Central memory CD4-positive, alpha-beta T cell (primary cell): Measurements from ENCODE around the gene HSPB7.
"Not testable (repeated sequence)": the region's sequence is repeated elsewhere in the genome, so short reads cannot be mapped to it uniquely, and the experiment has no call there.

Experiments
- DNase-seq: peaks from one replicate; pipeline ENCODE4 v3.0.0; 2022

The HSPB7 gene

GRCh38 chr1:16021681-16022080, 3.8 kb upstream of the HSPB7 start, which contains the start of gene CLCNKA:
Gene CLCNKA, plus strand, starts transcription at chr1:16022036. Its CDS starts 584 bp downstream, at chr1:16022620.
- DNase-seq = no peak

DNA sequence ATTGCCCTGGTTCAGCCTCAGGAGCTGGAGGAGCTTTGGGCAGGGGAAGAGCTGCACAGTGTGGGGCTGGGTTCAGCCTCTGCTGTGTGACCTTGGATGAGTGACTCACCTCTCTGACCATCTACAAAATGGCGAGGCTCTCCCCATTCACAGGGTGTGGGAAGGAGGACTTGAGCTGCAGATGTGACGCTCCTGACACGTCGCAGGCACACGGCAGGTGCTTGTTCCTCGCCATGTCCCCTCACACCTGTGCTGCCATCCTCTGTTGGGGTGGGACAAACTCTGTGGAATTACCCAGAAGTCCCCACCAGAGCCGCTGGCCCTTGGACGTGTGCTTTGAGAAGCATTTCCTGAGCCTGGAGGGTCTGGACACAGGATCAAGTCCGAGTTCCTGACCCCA, 3.0 kb upstream of the HSPB7 start:
- not testable (repeated sequence) for DNase-seq

- DNase-seq = no peak
Measured at GRCh38 chr1:16020325-16020724, 2.5 kb upstream of the HSPB7 start.

GRCh38 chr1:16019644-16020277, 1.9 kb upstream of the HSPB7 start:
- DNase-seq = no peak

DNA sequence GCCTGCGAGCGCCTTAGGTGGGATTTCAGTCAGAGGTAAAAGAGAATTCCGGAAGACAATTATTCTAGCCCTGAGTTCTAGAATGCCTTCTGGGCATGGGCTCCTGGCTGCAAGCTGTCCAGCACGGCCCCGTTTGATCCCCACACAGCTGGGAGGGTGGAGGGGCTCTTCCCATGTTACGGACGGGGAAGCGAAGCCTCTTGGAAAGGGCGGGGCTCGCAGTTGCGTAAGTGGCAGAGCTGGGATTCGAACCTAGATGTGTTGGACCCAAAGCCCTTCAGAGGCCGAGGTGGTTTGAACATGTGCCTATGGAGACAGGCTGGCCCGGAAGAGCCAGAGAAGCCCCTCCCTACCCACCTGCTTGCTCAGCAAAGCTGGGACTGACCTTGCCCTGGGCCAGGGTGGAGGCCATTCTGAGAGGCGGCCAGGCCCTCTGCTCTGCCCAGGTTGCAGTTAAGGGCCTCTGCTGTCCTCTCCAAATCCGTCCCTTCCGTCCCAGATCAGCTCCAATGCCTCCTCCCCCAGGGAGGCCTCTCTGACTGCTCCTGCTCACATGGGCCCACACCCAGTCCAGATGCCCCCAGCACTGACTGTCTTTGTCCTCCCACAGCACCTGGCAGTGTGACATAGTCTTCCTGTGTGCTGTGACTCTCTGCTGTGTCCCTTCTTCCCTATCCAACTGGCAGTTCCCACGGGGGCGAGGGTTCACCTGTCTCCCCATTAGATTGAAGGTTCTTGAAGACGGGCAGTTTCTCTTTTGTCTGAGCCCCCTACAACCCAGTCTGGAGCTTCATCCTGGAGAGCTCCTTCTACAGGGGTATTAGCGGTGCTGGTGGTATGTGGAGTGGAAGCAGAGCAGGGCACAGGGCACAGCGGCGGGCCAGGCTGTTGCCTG, 1.2 kb upstream of the HSPB7 start:
- no peak for DNase-seq

DNA sequence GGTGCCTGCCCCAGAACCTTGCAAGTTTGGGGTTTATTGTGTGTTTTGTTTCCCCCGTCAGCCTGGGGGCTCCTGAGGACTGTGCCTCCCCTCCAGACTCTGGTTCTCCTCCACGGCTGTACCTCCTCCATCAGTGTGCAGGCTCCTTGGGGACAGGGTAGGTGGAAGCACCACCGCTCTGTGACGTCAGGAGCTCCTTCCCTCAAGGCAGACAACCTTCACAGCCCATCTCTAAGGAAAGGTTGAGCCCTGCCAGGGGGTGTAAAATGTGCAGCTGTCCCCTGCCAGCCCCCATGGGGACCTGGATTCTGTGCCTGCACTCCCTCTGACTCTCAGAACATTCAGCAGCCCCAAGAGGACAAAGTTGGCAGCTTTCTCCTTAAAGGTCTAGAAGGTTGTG, 465 bp upstream of the HSPB7 start:
- no peak for DNase-seq

- no peak for DNase-seq
Measured at GRCh38 chr1:16017076-16017460, 775 bp downstream of the HSPB7 start.

- DNase-seq = no peak
Measured at GRCh38 chr1:16015960-16016901, 1.6 kb downstream of the HSPB7 start.

DNA sequence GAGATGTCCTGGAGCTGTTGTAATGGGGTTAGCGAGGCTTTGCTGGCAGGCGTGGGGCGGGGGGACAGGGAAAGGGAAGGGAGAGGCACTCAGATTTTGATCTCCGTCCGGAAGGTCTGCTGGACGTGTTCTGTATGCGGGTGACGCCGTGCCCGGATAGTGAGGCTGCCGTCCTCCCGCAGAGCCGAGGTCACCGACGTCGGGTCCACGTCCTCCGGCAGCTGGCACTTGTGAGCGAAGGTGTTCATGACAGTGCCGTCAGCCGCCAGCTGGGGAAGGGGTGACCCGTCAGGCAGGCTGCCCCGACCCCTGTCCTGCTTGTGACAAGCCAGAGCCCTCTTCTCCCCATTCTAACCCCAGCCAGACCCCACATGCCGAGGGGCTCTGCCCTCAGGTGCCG, 2.4 kb downstream of the HSPB7 start:
- no peak for DNase-seq

DNA sequence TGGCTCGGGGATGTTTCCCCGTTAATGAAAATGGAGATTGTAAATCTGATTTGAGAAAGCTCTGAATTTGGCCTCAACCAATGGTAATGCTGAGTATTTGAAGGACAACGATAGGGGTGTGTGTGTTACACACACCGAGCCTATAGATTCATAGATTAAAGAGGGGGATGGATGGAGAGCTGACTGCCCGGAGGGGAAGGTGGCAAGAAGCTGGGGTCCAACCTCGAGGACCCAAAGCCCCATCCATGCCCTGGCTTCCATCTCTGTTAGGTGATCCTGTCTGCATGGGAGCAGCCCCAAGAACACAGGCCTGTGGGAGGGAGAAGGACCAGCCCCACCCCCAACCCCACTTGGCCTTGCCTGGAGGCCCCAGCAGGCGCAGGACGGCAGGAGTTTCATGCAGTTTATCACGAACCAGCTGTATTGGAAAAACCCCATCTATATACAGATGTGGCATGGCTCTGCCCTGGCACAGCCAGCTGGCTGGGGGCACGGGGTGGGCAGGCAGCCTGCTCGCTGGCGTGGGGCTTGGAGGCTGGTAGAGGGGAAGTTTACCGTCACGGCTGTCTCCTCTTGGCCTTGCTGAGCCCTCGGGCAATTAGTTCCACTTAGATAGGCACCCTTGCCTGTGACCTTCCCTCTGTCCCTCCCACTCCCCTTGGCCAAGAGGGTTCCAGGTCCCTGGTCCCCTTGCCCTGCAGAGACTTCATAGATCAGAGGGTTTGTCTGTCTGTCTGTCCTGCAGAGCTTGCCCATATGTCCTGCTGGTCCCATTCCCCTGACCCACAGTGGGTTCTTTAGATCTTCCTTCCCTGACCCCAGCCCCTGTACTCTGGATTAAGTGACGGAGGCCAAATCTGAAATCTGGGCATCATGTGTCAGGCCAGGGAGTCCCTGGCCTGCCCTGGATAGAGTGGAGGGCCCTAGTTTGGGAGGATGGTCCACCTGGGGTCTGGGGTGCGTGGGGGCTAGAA, 3.0 kb downstream of the HSPB7 start:
- DNase-seq = no peak

DNA sequence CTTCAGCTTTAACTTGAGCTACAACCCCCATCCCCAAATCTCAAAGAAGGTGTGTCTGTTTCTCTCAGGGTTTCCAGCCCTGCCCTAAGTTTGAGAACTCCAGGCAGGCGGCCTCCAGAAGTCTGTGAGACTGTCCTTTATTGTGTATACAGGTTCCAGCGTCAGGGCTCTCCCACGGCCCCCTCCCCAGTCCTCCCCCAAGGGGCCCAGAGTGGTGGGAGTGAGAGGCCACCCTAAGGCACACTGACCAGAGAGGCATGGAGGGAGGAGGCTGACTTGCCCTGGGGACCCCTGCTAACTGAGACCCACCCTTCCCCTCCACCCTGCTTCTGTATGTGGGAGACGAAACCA, 4.0 kb downstream of the HSPB7 start:
- DNase-seq = no peak

DNA sequence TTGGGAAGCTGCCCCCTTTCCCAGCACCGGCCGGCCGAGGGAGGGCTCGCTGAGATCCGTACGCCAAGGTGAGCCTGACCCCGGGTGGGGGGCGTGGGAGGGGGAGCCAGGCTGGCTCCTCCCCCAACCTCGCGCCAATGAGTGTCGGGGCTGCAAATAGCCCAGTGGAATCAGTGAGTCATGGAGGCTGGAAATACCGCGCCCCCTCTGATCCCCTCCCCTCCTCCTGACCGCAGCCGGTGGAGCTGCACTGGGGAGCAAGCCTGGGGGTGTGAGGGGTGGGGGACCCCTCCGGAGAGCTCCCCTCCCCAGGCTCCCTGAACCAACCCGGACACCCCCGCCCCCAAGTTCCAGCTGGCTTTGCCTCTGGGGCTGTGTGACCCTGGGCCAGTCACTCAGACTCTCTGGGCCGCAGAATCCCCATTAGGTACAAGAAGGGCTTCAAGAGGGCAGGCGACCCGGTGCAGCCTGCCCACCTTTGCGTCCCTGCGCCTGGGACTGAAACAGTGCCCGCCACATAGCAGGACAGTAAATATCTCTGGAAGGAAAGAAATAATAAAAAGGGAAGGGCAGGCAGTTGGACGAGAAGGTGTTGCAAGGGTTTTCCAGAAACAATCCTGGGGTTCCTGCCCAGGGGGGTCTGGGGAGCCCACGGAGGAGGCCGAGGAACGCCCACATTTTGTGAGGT, 4.5 kb downstream of the HSPB7 start:
- no peak for DNase-seq

- DNase-seq = no peak
Measured at GRCh38 chr1:16012590-16013219, 5.1 kb downstream of the HSPB7 start.

DNA sequence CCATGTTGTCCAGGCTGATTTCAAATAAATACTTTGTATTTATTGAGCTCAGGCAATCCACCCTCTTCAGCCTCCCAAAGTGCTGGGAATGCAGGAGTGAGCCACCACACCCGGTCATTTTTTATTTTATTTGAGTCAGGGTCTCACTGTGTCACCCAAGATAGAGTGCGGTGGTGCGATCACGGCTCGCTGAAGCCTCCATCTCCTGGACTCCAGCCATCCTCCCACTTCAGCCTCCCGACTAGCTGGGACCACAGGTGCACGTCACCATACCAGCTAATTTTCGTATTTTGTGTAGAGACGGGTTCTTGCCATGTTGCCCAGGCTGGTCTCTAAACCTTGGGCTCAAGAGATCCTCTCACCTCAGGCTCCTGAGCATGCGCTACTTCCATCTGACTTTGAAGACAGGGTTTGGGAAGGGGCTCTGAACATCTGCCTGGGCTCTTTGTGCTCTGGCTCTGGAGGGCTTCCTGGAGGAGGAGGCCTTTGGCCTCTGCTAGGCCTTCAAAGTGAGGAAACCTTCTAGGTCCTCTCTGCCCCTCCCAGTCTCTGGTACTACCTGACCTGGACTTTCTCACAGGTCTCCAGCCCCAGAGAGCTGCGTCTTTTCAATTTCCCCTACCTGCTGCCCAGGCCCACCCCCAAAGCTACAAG, 5.8 kb downstream of the HSPB7 start:
- no peak for DNase-seq

GRCh38 chr1:16010837-16011236, 7.0 kb downstream of the HSPB7 start:
- no peak for DNase-seq

GRCh38 chr1:16009678-16010077, 8.2 kb downstream of the HSPB7 start:
- DNase-seq = no peak

DNA sequence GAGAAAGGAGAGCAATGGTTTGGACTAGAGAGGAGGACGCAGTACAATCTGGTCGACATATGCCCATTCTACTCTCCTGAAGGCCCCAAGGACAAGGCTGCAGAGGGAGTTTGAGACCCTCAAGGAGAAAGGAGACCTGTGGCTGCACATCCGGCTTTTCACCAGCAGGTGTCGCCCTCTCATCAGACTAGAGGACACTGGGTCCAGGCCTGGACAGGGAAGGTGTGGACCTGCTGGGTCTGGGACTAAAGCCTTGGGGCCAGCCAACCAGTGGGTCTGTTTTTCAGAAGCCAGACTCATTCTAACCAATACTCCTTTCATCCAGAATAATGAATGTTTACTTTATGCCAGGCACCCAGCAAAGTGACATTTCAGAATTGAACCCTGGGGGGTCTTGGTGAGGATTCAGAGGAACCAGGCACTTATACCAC, 8.8 kb downstream of the HSPB7 start:
- DNase-seq = peak; percentile 48

DNA sequence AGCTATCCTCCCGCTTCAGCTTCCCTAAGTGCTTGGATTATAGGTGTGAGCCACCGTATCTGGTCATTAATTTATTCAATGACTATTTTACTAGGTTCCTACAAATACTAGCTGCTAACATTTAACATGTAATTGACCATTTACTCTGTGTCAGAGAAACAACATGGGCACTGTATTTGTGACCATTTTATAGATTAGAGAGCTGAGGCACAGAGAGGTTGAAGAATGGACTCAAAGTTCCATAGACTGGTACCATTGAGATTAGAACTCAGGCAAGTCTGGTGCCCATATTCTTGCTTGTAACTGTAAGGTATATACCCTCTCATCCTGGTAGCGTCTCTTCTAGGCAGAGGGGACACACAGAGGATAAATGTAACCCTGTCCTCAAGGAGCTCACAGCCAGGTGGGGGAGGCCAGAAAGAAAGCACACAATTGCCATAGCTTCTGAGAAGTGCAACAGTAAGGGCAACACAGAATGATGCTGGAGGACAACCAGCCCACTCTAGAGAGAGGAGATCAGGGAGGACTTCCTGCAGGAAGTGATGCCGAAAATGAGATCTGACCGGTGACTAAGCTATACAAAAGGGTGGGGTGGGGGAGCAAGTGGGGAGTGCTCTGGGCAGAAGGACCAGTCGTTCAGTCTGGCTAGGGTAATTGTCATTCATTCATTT, 10.0 kb downstream of the HSPB7 start:
- DNase-seq = no peak
